Tibial artery (tissue), 4 donors: ENCODE data around the gene BMF.
"Not testable (repeated sequence)": the region's sequence is repeated elsewhere in the genome, so short reads cannot be mapped to it uniquely, and the experiment has no call there.

Experiments
- DNase-seq, 2 donors: peaks; one replicate each; pipeline ENCODE4 v3.0.0-alpha.2; 2019
- H3K27ac ChIP-seq, 2 donors: fragments of 200-600 bp; sonication (generic) in 1 of 2; 1 replicate in 1 of 2; 2 replicates in 1 of 2; pipeline ENCODE4 v1.5.1; 2018 to 2019; ENCODE audit warnings: mild to moderate bottlenecking in 1 of 2
- H3K27me3 ChIP-seq, 2 donors: fragments of 200-600 bp; sonication (generic) in 1 of 2; one replicate each; pipeline versions ENCODE4 v1.5.1 to v1.6.0; 2016 to 2019
- H3K36me3 ChIP-seq, 3 donors: fragments of 200-600 bp; sonication (generic) in 2 of 3; one replicate each; pipeline ENCODE4 v1.5.1; 2016 to 2019; ENCODE audit warnings: mild to moderate bottlenecking in 2 of 3
- H3K4me1 ChIP-seq, 4 donors: fragments of 200-600 bp; sonication (generic) in 2 of 4; 1 replicate in 3 of 4; 2 replicates in 1 of 4; pipeline ENCODE4 v1.5.1; 2016 to 2019
- H3K4me3 ChIP-seq, 2 donors: fragments of 200-600 bp; sonication (generic) in 1 of 2; 1 replicate in 1 of 2; 2 replicates in 1 of 2; pipeline ENCODE4 v1.5.1; 2018 to 2019; ENCODE audit warnings: mild to moderate bottlenecking in 2 of 2
- H3K9me3 ChIP-seq, 3 donors: fragments of 200-600 bp; sonication (generic) in 1 of 3; one replicate each; pipeline ENCODE4 v1.5.1; 2016 to 2019
- intact Hi-C: fragments of 100-400 bp; cut with DNase I; formaldehyde crosslinking; loops from one replicate; pipeline ENCODE4 v1.15.0; 2023; ENCODE audit warnings: low total_unique reads
- TF ChIP-seq, protein P1 (sequence below), 2 experiments: fragments of 200-600 bp in 1 of 2; fragments of 450-650 bp in 1 of 2; IDR thresholded peaks; one replicate each; pipeline ENCODE4 v1.5.1; 2017 to 2019; ENCODE audit warnings: antibody characterized with exemption in 2 of 2, mild to moderate bottlenecking in 1 of 2, moderate library complexity in 1 of 2

Gene BMF

GRCh38 chr15:40121911-40122638 is 13.4 kb upstream of the BMF start:
- no peaks in the 10 kb centered on the region for H3K36me3 ChIP-seq
- no peak overlapping the region for H3K27ac ChIP-seq
- peak in 1 of 2 donors; percentile 35 for DNase-seq
- peaks cover 0 to 3% of the 10 kb centered on the region in 2 donors for H3K27me3 ChIP-seq
- H3K4me1 ChIP-seq: no peaks in the 10 kb centered on the region
- no peak overlapping the region for H3K4me3 ChIP-seq
- TF ChIP-seq, protein P1, sequence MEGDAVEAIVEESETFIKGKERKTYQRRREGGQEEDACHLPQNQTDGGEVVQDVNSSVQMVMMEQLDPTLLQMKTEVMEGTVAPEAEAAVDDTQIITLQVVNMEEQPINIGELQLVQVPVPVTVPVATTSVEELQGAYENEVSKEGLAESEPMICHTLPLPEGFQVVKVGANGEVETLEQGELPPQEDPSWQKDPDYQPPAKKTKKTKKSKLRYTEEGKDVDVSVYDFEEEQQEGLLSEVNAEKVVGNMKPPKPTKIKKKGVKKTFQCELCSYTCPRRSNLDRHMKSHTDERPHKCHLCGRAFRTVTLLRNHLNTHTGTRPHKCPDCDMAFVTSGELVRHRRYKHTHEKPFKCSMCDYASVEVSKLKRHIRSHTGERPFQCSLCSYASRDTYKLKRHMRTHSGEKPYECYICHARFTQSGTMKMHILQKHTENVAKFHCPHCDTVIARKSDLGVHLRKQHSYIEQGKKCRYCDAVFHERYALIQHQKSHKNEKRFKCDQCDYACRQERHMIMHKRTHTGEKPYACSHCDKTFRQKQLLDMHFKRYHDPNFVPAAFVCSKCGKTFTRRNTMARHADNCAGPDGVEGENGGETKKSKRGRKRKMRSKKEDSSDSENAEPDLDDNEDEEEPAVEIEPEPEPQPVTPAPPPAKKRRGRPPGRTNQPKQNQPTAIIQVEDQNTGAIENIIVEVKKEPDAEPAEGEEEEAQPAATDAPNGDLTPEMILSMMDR (IDR thresholded peaks at IDR 0.05): no peak
- H3K9me3 ChIP-seq: no peaks in the 10 kb centered on the region
- intact Hi-C loops: no loop called here

DNA sequence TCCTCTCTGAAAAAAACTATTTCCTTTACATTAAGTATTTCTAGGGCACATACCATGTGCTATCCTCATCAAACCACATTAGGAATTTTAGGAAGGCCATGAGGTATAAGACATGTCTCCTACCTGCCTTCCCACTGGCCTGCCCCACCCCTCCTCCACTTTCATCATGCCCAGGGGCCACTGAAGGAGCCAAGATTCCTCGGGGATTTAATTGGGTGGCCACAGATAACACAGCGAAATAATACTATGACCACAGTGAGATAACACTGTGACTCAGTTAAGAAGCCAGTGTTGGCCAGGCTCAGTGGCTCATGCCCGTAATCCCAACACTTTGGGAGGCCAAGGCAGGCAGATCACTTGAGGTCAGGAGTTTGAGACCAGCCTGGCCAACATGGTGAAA is 9.8 kb upstream of the BMF start:
- Histone ChIP-seq H3K9me3 (no peaks in the 10 kb centered on the region), H3K36me3 (no peaks in the 10 kb centered on the region), H3K27me3 (peaks cover 0 to 14% of the 10 kb centered on the region in 2 donors), H3K27ac (no peak overlapping the region), H3K4me1 (no peaks in the 10 kb centered on the region), H3K4me3 (no peak overlapping the region)
- intact Hi-C loops: no loop called here
- TF ChIP-seq, protein P1 (IDR thresholded peaks at IDR 0.05): no peak
- no peak for DNase-seq

DNA sequence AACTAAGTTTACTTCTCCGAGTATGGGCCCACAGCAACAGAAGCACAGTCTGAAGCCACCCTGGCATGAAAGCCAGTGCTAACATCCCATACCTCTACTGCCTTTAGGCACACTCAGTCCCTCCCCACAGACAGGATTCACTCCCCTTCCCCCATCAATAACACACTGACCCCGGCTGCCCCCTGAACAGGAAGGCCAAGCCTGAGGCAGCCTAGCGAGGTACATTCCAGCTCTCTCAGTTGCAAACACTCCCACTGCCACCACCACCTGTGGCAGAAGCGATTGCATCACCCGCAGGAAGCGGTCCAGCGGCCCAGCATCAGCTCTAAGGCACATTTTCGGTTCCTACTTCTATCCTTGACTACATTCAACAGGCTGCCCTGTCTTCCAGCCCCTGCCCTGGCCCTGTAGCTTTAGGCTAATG is 7.0 kb upstream of the BMF start:
- peak; percentile 56 to 75 for DNase-seq
- no peaks in the 10 kb centered on the region for H3K9me3 ChIP-seq
- no peaks in the 10 kb centered on the region for H3K36me3 ChIP-seq
- peaks cover 0 to 19% of the 10 kb centered on the region in 2 donors for H3K27me3 ChIP-seq
- no peaks in the 10 kb centered on the region for H3K4me1 ChIP-seq
- no peak overlapping the region for H3K27ac ChIP-seq
- intact Hi-C loops: no loop called here
- TF ChIP-seq, protein P1 (IDR thresholded peaks at IDR 0.05): no peak
- H3K4me3 ChIP-seq: no peak overlapping the region

DNA sequence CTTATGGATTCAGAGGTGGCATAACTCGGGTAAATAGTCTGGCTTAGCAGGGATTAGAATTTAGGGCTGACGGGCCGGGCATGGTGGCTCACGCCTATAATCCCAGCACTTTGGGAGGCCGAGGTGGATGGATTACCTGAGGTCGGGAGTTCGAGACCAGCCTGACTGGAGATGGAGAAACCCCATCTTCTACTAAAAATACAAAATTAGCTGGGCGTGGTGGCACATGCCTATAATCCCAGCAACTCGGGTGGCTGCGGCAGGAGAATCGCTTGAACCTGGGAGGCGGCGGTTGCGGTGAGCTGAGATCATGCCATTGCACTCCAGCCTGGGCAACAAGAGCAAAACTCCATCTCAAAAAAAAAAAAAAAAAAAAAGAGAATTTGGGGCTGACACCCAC is 6.4 kb upstream of the BMF start:
- H3K4me3 ChIP-seq, intact Hi-C loops, DNase-seq, H3K36me3 ChIP-seq, H3K9me3 ChIP-seq, H3K4me1 ChIP-seq, H3K27ac ChIP-seq: not testable (repeated sequence)
- peaks cover 0 to 19% of the 10 kb centered on the region in 2 donors for H3K27me3 ChIP-seq

- no peaks in the 10 kb centered on the region for H3K36me3 ChIP-seq
- intact Hi-C loops: loop anchor here (5.0 kb wide), 1 partner anchor 43 kb away; no protein-coding TSS in a partner anchor
- no peak overlapping the region for H3K4me3 ChIP-seq
- H3K9me3 ChIP-seq: no peaks in the 10 kb centered on the region
- DNase-seq: no peak
- H3K27me3 ChIP-seq: peaks cover 0 to 19% of the 10 kb centered on the region in 2 donors
- TF ChIP-seq, protein P1 (IDR thresholded peaks at IDR 0.05): no peak
- peaks cover 0 to 6% (median 4%) of the 10 kb centered on the region in 4 donors for H3K4me1 ChIP-seq
- H3K27ac ChIP-seq: no peak overlapping the region
Observed at GRCh38 chr15:40114218-40114617, 5.5 kb upstream of the BMF start.

DNA sequence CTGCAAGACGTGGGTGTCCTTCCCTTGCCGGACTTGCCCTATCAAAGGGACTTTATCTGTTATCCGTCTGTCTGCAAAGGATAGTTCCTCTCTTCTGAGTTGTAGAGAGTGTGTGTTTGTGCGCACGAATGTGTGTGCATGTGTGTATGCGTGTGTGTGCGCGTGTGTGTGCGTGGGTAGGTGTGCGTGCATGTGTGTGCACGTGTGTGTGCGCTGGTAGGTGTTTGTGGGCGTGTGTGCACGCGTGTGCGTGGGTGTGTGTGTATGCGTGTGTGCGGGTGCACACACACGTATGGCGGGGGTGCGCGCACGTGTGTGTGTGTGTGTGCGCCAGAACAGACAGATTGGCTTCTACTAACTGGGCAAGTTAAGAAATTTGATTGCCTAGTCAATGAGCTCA is 4.1 kb upstream of the BMF start:
- Histone ChIP-seq H3K36me3 (no peaks in the 10 kb centered on the region), H3K27ac (no peak overlapping the region), H3K9me3 (no peaks in the 10 kb centered on the region), H3K27me3 (peaks cover 0 to 16% of the 10 kb centered on the region in 2 donors), H3K4me3 (no peak overlapping the region), H3K4me1 (peaks cover 0 to 13% (median 9%) of the 10 kb centered on the region in 4 donors)
- no peak for DNase-seq
- intact Hi-C loops: loop anchor here (5.0 kb wide), 1 partner anchor 45 kb away; no protein-coding TSS in a partner anchor
- TF ChIP-seq, protein P1 (IDR thresholded peaks at IDR 0.05): no peak
